GM12878 (cell line): ENCODE results near the gene SHB. TPM values are rescaled to one million over a fixed set of nuclear protein-coding genes. Genes with fewer than 3 reads are reported as not detected.

ENCODE experiments used
- ATAC-seq: fragments of 200-7000 bp; cut with Tn5 transposase; 3 replicates; pipeline ENCODE4 v1.9.1; 2020; ENCODE audit warnings: mild to moderate bottlenecking, moderate library complexity
- BruUV-seq: library from RNA; stranded (reverse); fragments of 400-500 nt; replicated peaks from 2 replicates; lab custom pipeline; 2021; lab: Mats Ljungman, UMichigan
- CTCF ChIA-PET: fragments of 300-600 bp; sonication (Branson Sonifier 250); formaldehyde crosslinking; extraction: SDS; loops from one replicate; lab custom pipeline; 2021; ENCODE audit warnings: inconsistent platforms; lab: Yijun Ruan, JAX
- POLR2A ChIA-PET: fragments of 350-600 bp; formaldehyde crosslinking; extraction: SDS; loops from one replicate; lab custom pipeline; 2021; ENCODE audit warnings: inconsistent platforms; lab: Charles Lee
- RAD21 ChIA-PET: fragments of 300-600 bp; sonication (Branson Sonifier 250); formaldehyde crosslinking; loops from one replicate; lab custom pipeline; 2023; ENCODE audit warnings: antibody characterized with exemption; ENCODE audit not compliant: unreplicated experiment; lab: Charles Lee
- SMC1A ChIA-PET: fragments of 300-600 bp; sonication (Branson Sonifier 250); formaldehyde crosslinking; loops from one replicate; lab custom pipeline; 2023; ENCODE audit not compliant: unreplicated experiment, uncharacterized antibody; lab: Charles Lee
- DNase-seq: peaks from one replicate; pipeline ENCODE4 v3.0.0-alpha.2; 2011; ENCODE audit warnings: low read depth, low spot score
- FAIRE-seq: peaks from 3 replicates; lab custom pipeline; 2011; peaks lifted over from hg19 to GRCh38; lab: Jason Lieb, UNC
- H2AFZ ChIP-seq: 2 replicates; pipeline ENCODE4 v1.6.0; 2011; ENCODE audit warnings: low read depth, low read length, control low read depth; ENCODE audit not compliant: control insufficient read depth
- H3K27ac ChIP-seq: 2 replicates; pipeline ENCODE4 v1.5.1; 2011; ENCODE audit warnings: control low read depth; ENCODE audit not compliant: control insufficient read depth, insufficient read depth
- H3K27me3 ChIP-seq, 2 experiments: replicated peaks in 1 of 2; 2 replicates each; pipeline versions ENCODE4 v1.6.0 to v1.6.1; 2011; ENCODE audit warnings: low read length in 1 of 2; ENCODE audit not compliant: control insufficient read depth in 2 of 2, insufficient read depth in 2 of 2
- H3K36me3 ChIP-seq, 2 experiments: 2 replicates each; pipeline ENCODE4 v1.5.1; 2011; ENCODE audit warnings: low read length in 1 of 2; ENCODE audit not compliant: control insufficient read depth in 2 of 2, insufficient read depth in 2 of 2
- H3K4me1 ChIP-seq: 2 replicates; pipeline ENCODE4 v1.6.1; 2011; ENCODE audit warnings: mild to moderate bottlenecking, low read length, moderate library complexity, mixed read lengths; ENCODE audit not compliant: control insufficient read depth, insufficient read depth
- H3K4me2 ChIP-seq: 2 replicates; pipeline ENCODE4 v1.6.0; 2011; ENCODE audit warnings: control low read depth; ENCODE audit not compliant: control insufficient read depth, insufficient read depth
- H3K4me3 ChIP-seq: fragments of 200-600 bp; sonication (generic); 2 replicates; pipeline ENCODE4 v1.5.1; 2016
- H3K79me2 ChIP-seq: 2 replicates; pipeline ENCODE4 v1.6.0; 2011; ENCODE audit warnings: low read length; ENCODE audit not compliant: control insufficient read depth, insufficient read depth
- H3K9ac ChIP-seq: 2 replicates; pipeline ENCODE4 v1.8.0; 2011; ENCODE audit warnings: low read length, control low read depth, mixed read lengths; ENCODE audit not compliant: control insufficient read depth, insufficient read depth
- H3K9me3 ChIP-seq: replicated peaks from 3 replicates; pipeline ENCODE4 v1.5.1; 2011; ENCODE audit warnings: mild to moderate bottlenecking, low read length; ENCODE audit not compliant: control insufficient read depth, insufficient read depth
- H4K20me1 ChIP-seq: 2 replicates; pipeline ENCODE4 v1.6.0; 2011; ENCODE audit not compliant: control insufficient read depth, insufficient read depth
- ATF7 ChIP-seq: fragments of 450-650 bp; IDR thresholded peaks from 2 replicates; pipeline ENCODE4 v1.6.1; 2016; ENCODE audit warnings: low read depth, mild to moderate bottlenecking
- FOS ChIP-seq: IDR thresholded peaks from 3 replicates; pipeline ENCODE4 v1.6.1; 2011; ENCODE audit warnings: borderline replicate concordance; ENCODE audit not compliant: insufficient read length; ENCODE audit errors: extremely low read depth
- HCFC1 ChIP-seq: fragments of 150-350 bp; IDR thresholded peaks from 2 replicates; pipeline ENCODE4 v1.6.1; 2014; ENCODE audit warnings: low read length
- NR2F1 ChIP-seq: fragments of 450-650 bp; conservative IDR thresholded peaks from 2 replicates; pipeline ENCODE4 v1.6.1; 2017; ENCODE audit warnings: mild to moderate bottlenecking
- PKNOX1 ChIP-seq: fragments of 450-650 bp; IDR thresholded peaks from 2 replicates; pipeline ENCODE4 v1.6.1; 2016; ENCODE audit warnings: mild to moderate bottlenecking
- SKIL ChIP-seq: fragments of 450-650 bp; IDR thresholded peaks from 2 replicates; pipeline ENCODE4 v1.6.1; 2017; ENCODE audit warnings: mild to moderate bottlenecking, low read depth, inconsistent platforms; ENCODE audit not compliant: poor library complexity, severe bottlenecking
- ZNF592 ChIP-seq: fragments of 450-650 bp; IDR thresholded peaks from 2 replicates; pipeline ENCODE4 v1.6.1; 2017; ENCODE audit warnings: mild to moderate bottlenecking, moderate library complexity
- WGBS: methylation state at CpG from one replicate; pipeline ENCODE4 v1.1.6; 2016; ENCODE audit warnings: low lambda C conversion rate; ENCODE audit not compliant: insufficient replicate concordance, insufficient coverage; ENCODE audit errors: missing lambda C conversion rate; 5-methylcytosine and 5-hydroxymethylcytosine counted together
- in situ Hi-C: fragments of 300-500 bp; cut with MboI; formaldehyde crosslinking; loops from 9 replicates; pipeline ENCODE4 v1.14.3; 2018; ENCODE audit warnings: mixed read lengths
- intact Hi-C: fragments of 100-400 bp; cut with micrococcal nuclease; formaldehyde crosslinking; loops from one replicate; pipeline ENCODE4 v1.14.2; 2022; ENCODE audit not compliant: unreplicated experiment
- polyA plus RNA-seq, 11 experiments: library from polyadenylated mRNA; depleted of rRNA in 4 of 11; unstranded in 6 of 11; stranded (reverse) in 5 of 11; fragments of >200 nt; fragmentation: Nextera tagmentation in 4 of 11; fragmentation: Illumina TruSeq in 1 of 11; extraction: Ambion mirVana in 4 of 11; extraction: Trizol in 1 of 11; gene quantifications; 1 replicate in 1 of 11; 2 replicates in 10 of 11; pipeline versions ENCODE4 v1.2.1 to v1.2.3, GENCODE V29; 2011 to 2016; ENCODE audit warnings: inconsistent platforms in 2 of 11, missing spikeins in 2 of 11, low read depth in 1 of 11
- total RNA-seq, 4 experiments: library from RNA; depleted of rRNA in 3 of 4; stranded (reverse); fragments of >200 nt in 3 of 4; fragmentation: Illumina TruSeq in 1 of 4; extraction: Trizol in 1 of 4; gene quantifications; 2 replicates each; pipeline versions ENCODE4 v1.2.1 to v1.2.3, GENCODE V29; 2013 to 2021

Gene SHB
- total and polyA plus RNA-seq, 10 of the 15 experiments (the other 5 are each of a cell fraction or from before 2014, with no cell fraction given): 0.29 to 6.2 (median 1.3) TPM

GRCh38 chr9:38094165-38094564 is 25.1 kb upstream of the SHB start:
- H3K9ac ChIP-seq: no peak overlapping the region
- RAD21 ChIA-PET: interaction anchor here (1.2 to 8.2 kb wide), 2 partner anchors 13 to 21 kb away, joined by 4 to 205 read pairs; no protein-coding TSS in a partner anchor
- H3K79me2 ChIP-seq: no peaks in the 10 kb centered on the region
- H3K4me3 ChIP-seq: no peak overlapping the region
- SMC1A ChIA-PET: interaction anchor here (1.0 to 14.3 kb wide), 6 partner anchors 12 to 92 kb away, joined by 3 to 359 read pairs (median 6); no protein-coding TSS in a partner anchor
- TF ChIP-seq SKIL: no peak
- TF ChIP-seq NR2F1: no peak
- POLR2A ChIA-PET: interaction anchor here (0.6 to 8.7 kb wide), 3 partner anchors 13 to 331 kb away, joined by 3 to 96 read pairs (median 6); no protein-coding TSS in a partner anchor
- ATAC-seq (no peak), DNase-seq (no peak), FAIRE-seq (no peak)
- 39% methylated on average over 4 of the region's 4 CpGs for WGBS
- intact Hi-C loops: no loop called here
- no peaks in the 10 kb centered on the region for H3K9me3 ChIP-seq
- no peak overlapping the region for H3K4me2 ChIP-seq
- no peak overlapping the region for H3K27ac ChIP-seq
- CTCF ChIA-PET: interaction anchor here (0.9 to 13.3 kb wide), 3 partner anchors 14 to 170 kb away, joined by 4 to 148 read pairs (median 5); no protein-coding TSS in a partner anchor
- in situ Hi-C loops: no loop called here
- H2AFZ ChIP-seq: no peak overlapping the region
- H3K27me3 ChIP-seq: no peaks in the 10 kb centered on the region
- no peaks in the 10 kb centered on the region for H3K36me3 ChIP-seq
- H3K4me1 ChIP-seq: peaks cover 26% of the 10 kb centered on the region
- no peaks in the 10 kb centered on the region for H4K20me1 ChIP-seq
- BruUV-seq: no TSS peak

- ChIA-PET SMC1A (interaction anchor here (0.6 to 14.3 kb wide), 9 partner anchors 13 to 135 kb away, joined by 3 to 359 read pairs (median 7); no protein-coding TSS in a partner anchor), POLR2A (interaction anchor here (0.6 to 8.7 kb wide), 4 partner anchors 14 to 170 kb away, joined by 3 to 96 read pairs (median 5); no protein-coding TSS in a partner anchor), RAD21 (interaction anchor here (1.0 to 8.2 kb wide), 5 partner anchors 14 to 227 kb away, joined by 3 to 205 read pairs (median 4); no protein-coding TSS in a partner anchor), CTCF (interaction anchor here (1.0 to 13.3 kb wide), 5 partner anchors 16 to 181 kb away, joined by 3 to 148 read pairs (median 5); no protein-coding TSS in a partner anchor)
- 73% methylated on average over 2 of the region's 2 CpGs for WGBS
- FAIRE-seq (no peak), ATAC-seq (no peak), DNase-seq (no peak)
- Histone ChIP-seq H4K20me1 (no peaks in the 10 kb centered on the region), H3K9ac (no peak overlapping the region), H3K79me2 (no peaks in the 10 kb centered on the region), H3K27me3 (no peaks in the 10 kb centered on the region), H3K4me1 (peaks cover 37% of the 10 kb centered on the region), H3K36me3 (no peaks in the 10 kb centered on the region), H3K9me3 (no peaks in the 10 kb centered on the region), H3K27ac (no peak overlapping the region), H3K4me2 (no peak overlapping the region), H3K4me3 (no peak overlapping the region), H2AFZ (no peak overlapping the region)
- no TSS peak for BruUV-seq
- in situ Hi-C loops (no loop called here), intact Hi-C loops (no loop called here)
- no peak for TF ChIP-seq PKNOX1
- TF ChIP-seq ATF7: no peak
- TF ChIP-seq FOS: no peak
- no peak for TF ChIP-seq HCFC1
- no peak for TF ChIP-seq ZNF592
Observed at GRCh38 chr9:38092656-38093055, 23.6 kb upstream of the SHB start.
